Adipocyte (in vitro differentiated cells): ENCODE results near the gene HAPLN2.
"Not testable (repeated sequence)": the region's sequence is repeated elsewhere in the genome, so short reads cannot be mapped to it uniquely, and the experiment has no call there.

Experiments
- DNase-seq: peaks from one replicate; pipeline ENCODE4 v3.0.0-alpha.2; 2015; ENCODE audit warnings: low read depth
- H3K27me3 ChIP-seq: replicated peaks from 2 replicates; pipeline ENCODE4 v1.7.0; 2013; ENCODE audit warnings: mild to moderate bottlenecking, low read length, moderate library complexity; ENCODE audit not compliant: control insufficient read depth, insufficient read depth
- H3K36me3 ChIP-seq: 2 replicates; pipeline ENCODE4 v1.7.0; 2013; ENCODE audit warnings: low read length, mild to moderate bottlenecking, moderate library complexity; ENCODE audit not compliant: control insufficient read depth, insufficient read depth, severe bottlenecking
- H3K4me1 ChIP-seq: 2 replicates; pipeline ENCODE4 v1.7.0; 2013; ENCODE audit warnings: mild to moderate bottlenecking, low read length, moderate library complexity; ENCODE audit not compliant: control insufficient read depth, insufficient read depth
- H3K4me3 ChIP-seq: 2 replicates; pipeline ENCODE4 v1.7.0; 2013; ENCODE audit warnings: mild to moderate bottlenecking, low read length, moderate library complexity
- H3K9ac ChIP-seq: 2 replicates; pipeline ENCODE4 v1.7.0; 2013; ENCODE audit warnings: mild to moderate bottlenecking, low read length, moderate library complexity
- H3K9me3 ChIP-seq: 2 replicates; pipeline ENCODE4 v1.7.0; 2013; ENCODE audit warnings: mild to moderate bottlenecking, low read length, moderate library complexity; ENCODE audit not compliant: control insufficient read depth

HAPLN2 gene

GRCh38 chr1:156583821-156584622 is 35.2 kb upstream of the HAPLN2 start:
- no peak overlapping the region for H3K9ac ChIP-seq
- H3K36me3 ChIP-seq: no peaks in the 10 kb centered on the region
- H3K9me3 ChIP-seq: no peaks in the 10 kb centered on the region
- H3K4me1 ChIP-seq: no peaks in the 10 kb centered on the region
- H3K4me3 ChIP-seq: no peak overlapping the region
- peaks cover 19% of the 10 kb centered on the region for H3K27me3 ChIP-seq
- DNase-seq: peak; percentile 93

- DNase-seq: no peak
- Histone ChIP-seq H3K4me1 (no peaks in the 10 kb centered on the region), H3K9me3 (no peaks in the 10 kb centered on the region), H3K4me3 (no peak overlapping the region), H3K27me3 (peaks cover 18% of the 10 kb centered on the region), H3K36me3 (no peaks in the 10 kb centered on the region), H3K9ac (no peak overlapping the region)
These were observed 34.4 kb upstream of the HAPLN2 start for GRCh38 chr1:156584813-156585212.

GRCh38 chr1:156586323-156586722 is 32.9 kb upstream of the HAPLN2 start:
- H3K9ac ChIP-seq: no peak overlapping the region
- DNase-seq: no peak
- H3K9me3 ChIP-seq: no peaks in the 10 kb centered on the region
- H3K4me3 ChIP-seq: no peak overlapping the region
- no peaks in the 10 kb centered on the region for H3K36me3 ChIP-seq
- peaks cover 10% of the 10 kb centered on the region for H3K27me3 ChIP-seq
- H3K4me1 ChIP-seq: peaks cover 5% of the 10 kb centered on the region

- no peak overlapping the region for H3K4me3 ChIP-seq
- H3K9me3 ChIP-seq: no peaks in the 10 kb centered on the region
- H3K9ac ChIP-seq: no peak overlapping the region
- DNase-seq: no peak
- peaks cover 10% of the 10 kb centered on the region for H3K27me3 ChIP-seq
- H3K36me3 ChIP-seq: no peaks in the 10 kb centered on the region
- H3K4me1 ChIP-seq: peaks cover 6% of the 10 kb centered on the region
These were observed 32.2 kb upstream of the HAPLN2 start for GRCh38 chr1:156586892-156587477.

GRCh38 chr1:156587927-156588326 is 31.3 kb upstream of the HAPLN2 start:
- peaks cover 11% of the 10 kb centered on the region for H3K4me1 ChIP-seq
- not testable (repeated sequence) for DNase-seq, H3K9me3 ChIP-seq, H3K36me3 ChIP-seq, H3K9ac ChIP-seq, H3K27me3 ChIP-seq, H3K4me3 ChIP-seq

- no peak for DNase-seq
- Histone ChIP-seq H3K27me3 (peaks cover 10% of the 10 kb centered on the region), H3K36me3 (peaks cover 8% of the 10 kb centered on the region), H3K4me1 (peaks cover 11% of the 10 kb centered on the region), H3K9me3 (no peaks in the 10 kb centered on the region), H3K9ac (no peak overlapping the region), H3K4me3 (no peak overlapping the region)
These were observed 29.7 kb upstream of the HAPLN2 start for GRCh38 chr1:156589546-156589945.

- peak overlapping the region; percentile 86 for H3K4me3 ChIP-seq
- no peak for DNase-seq
These were observed 28.7 kb upstream of the HAPLN2 start for GRCh38 chr1:156590326-156591180.

GRCh38 chr1:156591181-156591431 is 28.1 kb upstream of the HAPLN2 start:
- H3K4me1 ChIP-seq: peaks cover 11% of the 10 kb centered on the region
- H3K36me3 ChIP-seq: peaks cover 23% of the 10 kb centered on the region
- no peak for DNase-seq
- peak overlapping the region; percentile 86 for H3K4me3 ChIP-seq
- no peaks in the 10 kb centered on the region for H3K27me3 ChIP-seq
- no peaks in the 10 kb centered on the region for H3K9me3 ChIP-seq
- peak overlapping the region; percentile 87 for H3K9ac ChIP-seq

More at GRCh38 chr1:156590326-156591180, 28.7 kb upstream of the HAPLN2 start:
- Histone ChIP-seq H3K27me3 (peaks cover 1% of the 10 kb centered on the region), H3K36me3 (peaks cover 18% of the 10 kb centered on the region), H3K9ac (peak overlapping the region; percentile 87), H3K9me3 (no peaks in the 10 kb centered on the region), H3K4me1 (peaks cover 11% of the 10 kb centered on the region)

GRCh38 chr1:156591432-156592157 is 27.6 kb upstream of the HAPLN2 start, which contains the start of gene NAXE:
Gene NAXE, plus strand, starts transcription at chr1:156591776. Its CDS starts 29 bp downstream, at chr1:156591805.
- Histone ChIP-seq H3K36me3 (peaks cover 28% of the 10 kb centered on the region), H3K4me1 (peaks cover 11% of the 10 kb centered on the region), H3K27me3 (no peaks in the 10 kb centered on the region), H3K9ac (peak within 1 kb of the TSS; percentile 87), H3K9me3 (no peaks in the 10 kb centered on the region), H3K4me3 (peak within 1 kb of the TSS; percentile 86)
- peak; percentile 90 for DNase-seq

- Histone ChIP-seq H3K36me3 (peaks cover 35% of the 10 kb centered on the region), H3K4me1 (peaks cover 11% of the 10 kb centered on the region), H3K9ac (peak overlapping the region; percentile 87), H3K27me3 (no peaks in the 10 kb centered on the region), H3K4me3 (peak overlapping the region; percentile 86), H3K9me3 (no peaks in the 10 kb centered on the region)
- no peak for DNase-seq
These were observed 26.9 kb upstream of the HAPLN2 start for GRCh38 chr1:156592158-156592909.
